Suppressor macrophage treated with lipopolysaccharide for 1 hour (primary cell): Measurements from ENCODE around the gene MAOA.
A peak's percentile ranks its signal among the peaks of the same experiment; 100 is the strongest.
"Not testable (repeated sequence)": the region's sequence is repeated elsewhere in the genome, so short reads cannot be mapped to it uniquely, and the experiment has no call there.

Experiments
- DNase-seq, 3 donors: peaks; one replicate each; pipeline ENCODE4 v3.0.0-alpha.2; 2020 to 2022

The MAOA gene

DNA sequence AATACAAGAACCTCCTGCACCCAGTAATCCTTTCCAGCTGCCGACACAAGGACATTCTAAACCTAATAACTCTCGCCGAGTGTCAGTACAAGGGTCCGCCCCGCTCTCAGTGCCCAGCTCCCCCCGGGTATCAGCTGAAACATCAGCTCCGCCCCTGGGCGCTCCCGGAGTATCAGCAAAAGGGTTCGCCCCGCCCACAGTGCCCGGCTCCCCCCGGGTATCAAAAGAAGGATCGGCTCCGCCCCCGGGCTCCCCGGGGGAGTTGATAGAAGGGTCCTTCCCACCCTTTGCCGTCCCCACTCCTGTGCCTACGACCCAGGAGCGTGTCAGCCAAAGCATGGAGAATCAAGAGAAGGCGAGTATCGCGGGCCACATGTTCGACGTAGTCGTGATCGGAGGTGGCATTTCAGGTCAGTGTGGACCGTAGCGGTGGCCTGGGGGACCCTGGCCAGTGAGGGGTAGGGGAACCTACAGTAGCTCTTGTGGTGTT, at the start of gene MAOA:
MAOA (plus strand) TSS at position 295 of the 490 bp plus-strand sequence; CDS start at position 338, 43 bp downstream.
- peak; percentile 21 to 47 (median 38) for DNase-seq

DNA sequence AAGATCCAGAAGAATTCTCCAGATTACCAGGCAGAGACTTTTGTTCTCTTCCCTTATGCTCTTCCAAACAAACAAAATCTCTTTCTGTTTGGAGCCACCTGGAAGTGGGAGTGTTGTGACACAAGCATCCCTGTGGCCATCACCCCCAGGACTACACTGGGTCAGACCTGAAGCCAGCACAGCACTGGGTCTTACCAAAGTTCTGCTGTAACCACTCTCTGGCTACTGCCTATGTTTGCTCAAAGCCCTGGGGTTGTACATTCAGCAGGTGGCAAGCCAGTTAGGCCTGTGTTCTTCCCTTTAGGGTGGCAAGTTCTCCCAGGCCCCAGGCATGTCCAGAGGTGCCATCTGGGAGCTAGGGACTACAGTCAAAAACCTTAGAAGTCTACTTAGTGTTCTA, 43.7 kb upstream of the MAOA start:
- DNase-seq, result no peak

DNA sequence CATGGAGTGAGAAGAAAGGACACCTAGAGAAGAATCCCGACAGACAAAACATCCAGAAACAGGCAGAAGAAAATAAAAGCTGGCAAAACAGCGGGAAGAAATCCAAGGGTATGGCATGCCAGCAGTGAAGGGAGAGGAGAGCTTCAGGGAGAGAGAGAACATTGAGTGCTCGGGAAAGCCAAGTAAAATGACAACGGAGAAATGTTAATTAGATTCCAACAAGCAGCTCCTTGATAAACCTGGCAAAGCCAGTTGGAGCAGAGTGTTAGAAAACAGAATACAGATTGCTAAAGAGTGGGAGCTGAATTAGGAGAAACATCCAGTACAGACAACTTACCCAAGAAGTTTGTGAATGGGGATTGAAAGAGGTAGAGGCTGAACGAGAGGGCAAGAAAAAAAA, 40.4 kb upstream of the MAOA start:
- DNase-seq, result no peak

DNA sequence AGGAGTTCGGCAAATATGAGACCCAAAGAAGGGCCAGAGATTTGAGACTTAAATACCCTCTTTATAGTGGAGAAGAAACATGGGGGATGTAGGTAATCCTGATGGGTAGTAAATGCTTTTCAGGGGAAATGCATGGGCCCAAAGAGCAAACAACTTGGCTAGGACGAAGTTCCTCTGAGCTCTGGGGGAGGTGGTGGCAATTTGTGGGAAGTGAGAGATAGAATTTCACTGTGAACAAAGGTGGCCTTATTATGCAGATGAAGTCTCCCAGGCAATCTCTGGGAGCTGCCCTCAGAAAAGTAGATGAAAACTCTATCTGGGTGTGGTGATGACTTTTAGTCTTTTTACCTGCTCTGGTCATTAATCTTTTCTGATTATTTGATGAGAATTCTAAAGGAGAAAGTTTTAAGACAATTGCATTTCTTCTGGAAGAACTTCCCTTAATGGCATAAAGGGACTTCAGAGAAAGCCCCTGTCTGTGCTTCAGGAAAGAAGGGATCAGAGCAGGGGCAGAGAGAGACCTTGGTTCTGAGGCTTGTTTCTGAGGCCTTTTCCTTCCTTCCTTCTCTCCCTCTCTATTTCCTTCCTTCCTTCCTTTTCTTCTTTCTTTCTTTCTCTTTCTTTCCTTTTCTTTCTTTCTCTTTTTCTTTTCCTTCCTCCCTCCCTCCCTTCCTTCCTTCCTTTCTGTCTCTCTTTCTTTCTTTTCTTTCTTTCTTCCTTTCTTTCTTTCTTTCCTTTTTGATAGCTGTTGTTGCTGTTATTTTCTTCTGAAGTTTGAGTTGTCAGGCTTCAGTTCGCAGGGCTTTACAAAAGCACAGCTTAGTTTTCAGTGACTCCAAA, 37.5 kb upstream of the MAOA start:
- DNase-seq, result no peak

DNA sequence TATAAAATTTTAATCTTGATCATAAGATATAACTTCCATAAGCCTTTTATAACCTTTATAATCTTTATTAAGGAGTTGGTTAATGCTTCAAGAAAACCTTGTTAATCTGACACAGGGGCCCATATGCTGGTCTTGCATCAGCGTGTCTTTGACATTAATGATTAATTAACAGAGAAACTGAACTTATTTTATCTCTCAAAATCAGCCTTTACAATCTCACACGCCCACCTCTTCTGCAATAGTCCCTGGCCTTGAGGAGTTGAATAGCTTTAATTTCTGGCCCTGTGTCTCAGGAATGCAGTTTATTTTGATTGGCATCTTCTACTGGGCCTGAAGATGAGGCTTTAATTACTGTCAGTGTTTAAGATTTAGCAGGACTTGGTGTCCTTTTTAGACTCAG, 36.2 kb upstream of the MAOA start:
- not testable (repeated sequence) for DNase-seq

GRCh38 chrX:43627147-43627546, 29.0 kb upstream of the MAOA start:
- no peak for DNase-seq

GRCh38 chrX:43627669-43628068, 28.4 kb upstream of the MAOA start:
- no peak for DNase-seq

GRCh38 chrX:43629229-43629628, 26.9 kb upstream of the MAOA start:
- no peak for DNase-seq

DNA sequence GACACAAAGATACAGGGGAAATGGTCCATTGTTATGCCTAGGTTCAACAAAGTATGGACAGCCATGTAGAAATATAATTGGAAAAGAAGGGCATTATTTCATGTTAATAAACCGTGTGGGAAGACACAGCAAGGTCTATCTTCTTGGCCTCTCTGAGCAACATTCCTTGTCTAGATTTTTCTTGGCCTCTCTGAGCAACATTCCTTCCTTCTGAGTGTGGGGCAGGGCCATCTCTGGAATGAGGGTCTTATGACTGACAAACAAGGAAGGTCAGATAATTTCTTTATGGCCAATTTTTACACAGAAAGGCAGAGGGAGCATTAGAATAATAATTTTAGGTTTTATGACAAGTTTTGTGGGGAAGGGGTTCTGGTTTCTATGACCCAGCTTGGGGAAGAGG, 24.3 kb upstream of the MAOA start:
- no peak for DNase-seq

DNA sequence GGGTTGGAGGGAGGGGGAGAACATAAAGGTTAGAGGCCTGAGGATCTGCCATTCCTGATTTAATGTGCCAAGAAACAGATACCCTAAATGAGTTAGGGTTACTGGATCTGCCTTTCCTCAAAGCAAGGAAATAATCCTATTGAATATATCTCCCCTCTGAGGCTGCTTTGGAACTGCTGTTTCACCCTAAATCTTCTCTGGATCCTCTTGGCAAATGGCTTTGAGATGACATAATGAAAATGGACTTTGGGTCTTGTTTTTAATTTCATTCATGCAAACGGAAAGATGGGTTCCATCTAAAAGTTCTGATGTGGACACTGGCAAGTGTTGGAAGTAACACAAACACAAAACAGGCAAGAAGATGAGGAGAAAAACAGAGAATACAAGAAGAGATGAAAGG, 23.0 kb upstream of the MAOA start:
- DNase-seq, result no peak

DNA sequence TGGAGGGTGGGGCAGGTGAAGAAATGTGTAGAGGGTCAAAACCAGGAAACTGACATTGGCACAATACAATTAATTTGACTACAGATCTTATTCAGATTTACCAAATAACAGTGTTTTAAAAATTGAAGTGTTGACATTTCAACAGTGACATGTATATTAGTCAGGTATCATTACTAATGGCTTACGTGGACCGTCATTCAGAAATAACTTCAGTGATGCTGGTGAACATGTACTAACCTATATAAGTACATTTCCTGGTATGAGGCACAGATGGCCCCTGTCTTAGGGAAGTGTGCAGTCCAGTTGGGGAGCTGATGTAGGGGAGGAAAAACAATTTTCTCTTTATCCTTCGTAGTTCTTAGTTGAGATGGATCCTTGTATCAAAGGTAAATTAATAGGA, 22.3 kb upstream of the MAOA start:
- DNase-seq, result no peak

DNA sequence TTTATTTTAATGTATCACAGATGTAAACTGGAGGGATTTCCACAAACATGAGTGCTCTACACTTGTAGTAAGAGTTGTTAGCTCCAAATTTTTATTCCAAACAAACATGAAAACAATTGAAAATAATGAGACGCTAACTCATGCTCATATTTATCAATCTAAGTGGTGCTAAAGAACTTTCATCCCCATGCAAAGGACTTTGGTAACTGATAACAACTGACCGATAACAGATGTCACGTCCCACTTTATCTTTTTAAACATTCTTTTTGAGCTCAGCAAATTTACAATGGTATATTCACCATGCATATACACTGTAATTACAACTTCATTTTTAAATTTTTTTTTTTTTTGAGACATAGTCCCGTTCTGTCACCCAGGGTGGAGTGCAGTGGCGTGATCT, 15.6 kb upstream of the MAOA start:
- no peak for DNase-seq

GRCh38 chrX:43641691-43642090, 14.4 kb upstream of the MAOA start:
- DNase-seq, result no peak

GRCh38 chrX:43643201-43643600, 12.9 kb upstream of the MAOA start:
- peak; percentile 39 to 84 (median 71) for DNase-seq

GRCh38 chrX:43643662-43644061, 12.4 kb upstream of the MAOA start:
- DNase-seq, result no peak

GRCh38 chrX:43644124-43644701, 11.9 kb upstream of the MAOA start:
- peak; percentile 81 to 94 (median 89) for DNase-seq

GRCh38 chrX:43646800-43647199, 9.3 kb upstream of the MAOA start:
- no peak for DNase-seq

GRCh38 chrX:43654431-43655150, 1.5 kb upstream of the MAOA start:
- DNase-seq, result peak; percentile 93 to 95 (median 93)

DNA sequence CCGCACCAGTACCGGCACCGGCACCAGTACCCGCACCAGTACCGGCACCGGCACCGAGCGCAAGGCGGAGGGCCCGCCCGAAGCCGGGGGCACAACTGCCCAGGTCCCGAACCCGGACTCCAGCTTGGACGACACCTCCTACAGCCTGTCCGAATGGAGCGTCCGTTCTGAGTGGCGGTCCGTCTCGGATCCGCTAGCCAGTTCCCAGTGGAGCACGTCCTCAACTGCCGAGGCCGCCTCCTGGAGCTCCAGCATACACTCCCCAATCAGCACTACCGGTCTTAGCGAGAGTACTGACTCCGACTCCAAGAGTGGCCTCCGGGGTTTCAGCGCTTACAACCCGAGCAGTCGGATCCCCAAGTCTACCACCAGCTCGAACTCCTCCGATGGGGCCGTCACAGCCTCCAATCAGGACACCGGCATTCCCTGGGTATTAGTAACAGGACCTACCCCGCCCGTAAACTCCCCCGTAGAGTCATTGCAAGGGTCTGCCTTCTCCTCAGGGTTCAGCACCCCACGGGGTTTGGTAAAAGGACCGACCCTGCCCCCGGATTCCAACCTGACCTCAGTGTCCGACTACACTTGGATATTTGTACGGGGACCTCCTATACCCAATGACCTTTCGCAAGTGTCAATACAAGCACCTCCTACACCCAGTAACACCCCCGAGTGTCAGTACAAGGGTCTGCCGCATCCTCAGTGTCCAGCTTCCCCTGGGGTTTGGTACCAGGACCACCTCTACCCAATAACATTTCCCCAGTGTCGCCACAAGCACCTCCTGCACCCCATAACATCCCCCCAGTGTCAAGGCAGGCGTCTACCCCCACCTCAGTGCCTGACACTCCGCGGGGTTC, 721 bp upstream of the MAOA start:
- DNase-seq, result peak; percentile 19 to 40 (median 36)

DNA sequence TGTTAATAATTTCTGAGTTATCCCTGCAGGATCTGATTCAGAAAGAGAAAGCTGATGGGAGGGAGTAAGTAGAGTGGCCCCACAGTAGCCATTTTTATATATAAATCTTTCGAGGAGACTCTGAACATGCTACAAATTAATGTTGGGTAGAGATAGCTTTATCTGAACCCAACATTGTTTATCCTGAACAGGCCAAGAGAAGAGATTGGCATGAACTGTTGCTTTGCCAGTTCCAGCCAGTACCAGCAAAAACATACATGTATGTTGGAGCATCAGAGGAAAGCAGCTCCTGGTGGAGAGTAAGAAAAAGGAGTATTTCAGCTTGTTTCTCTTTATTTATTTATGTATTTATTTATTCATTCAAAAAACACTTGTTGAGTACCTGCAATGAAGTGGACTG, 1.6 kb downstream of the MAOA start:
- DNase-seq, result no peak

DNA sequence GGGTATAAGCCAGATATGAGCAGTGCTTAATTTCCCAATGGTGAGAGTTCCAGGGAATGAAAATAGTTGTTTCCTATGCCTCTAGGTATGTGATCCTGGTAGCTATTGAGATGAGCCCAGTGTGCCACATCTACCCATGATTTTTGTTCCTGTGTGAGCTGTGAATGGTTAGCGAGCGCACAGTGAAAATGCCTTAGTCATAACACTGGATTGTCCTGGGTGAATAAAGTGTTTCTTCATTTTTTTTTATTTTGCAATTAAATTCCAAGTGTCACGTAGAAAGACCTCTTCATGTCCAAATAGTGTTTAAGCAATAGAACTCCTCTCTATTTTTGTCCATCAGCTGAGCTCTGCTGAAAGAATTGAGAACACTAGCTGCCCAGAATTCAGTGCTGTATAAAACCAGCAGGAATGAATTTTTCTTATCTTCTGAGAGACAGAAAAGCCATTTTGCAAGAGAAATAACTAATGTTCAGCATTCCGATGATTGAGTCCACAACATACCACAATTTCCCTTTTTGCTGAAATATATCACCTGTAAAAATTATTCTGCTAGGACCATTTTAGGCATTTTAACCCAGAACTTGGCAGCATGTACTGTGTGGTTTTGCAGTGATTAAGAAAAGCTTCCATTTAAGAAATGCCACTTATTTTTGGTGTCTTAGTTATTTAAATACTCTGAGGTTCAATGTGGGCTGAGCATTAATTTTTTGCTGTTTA, 5.6 kb downstream of the MAOA start:
- peak in 2 of 3 donors; percentile 28 to 36 for DNase-seq

GRCh38 chrX:43663173-43663572, 7.1 kb downstream of the MAOA start:
- no peak for DNase-seq
